ENCODE data around the gene MBLAC1.
"Not testable (repeated sequence)": the region's sequence is repeated elsewhere in the genome, so short reads cannot be mapped to it uniquely, and the experiment has no call there.

Gene MBLAC1

DNA sequence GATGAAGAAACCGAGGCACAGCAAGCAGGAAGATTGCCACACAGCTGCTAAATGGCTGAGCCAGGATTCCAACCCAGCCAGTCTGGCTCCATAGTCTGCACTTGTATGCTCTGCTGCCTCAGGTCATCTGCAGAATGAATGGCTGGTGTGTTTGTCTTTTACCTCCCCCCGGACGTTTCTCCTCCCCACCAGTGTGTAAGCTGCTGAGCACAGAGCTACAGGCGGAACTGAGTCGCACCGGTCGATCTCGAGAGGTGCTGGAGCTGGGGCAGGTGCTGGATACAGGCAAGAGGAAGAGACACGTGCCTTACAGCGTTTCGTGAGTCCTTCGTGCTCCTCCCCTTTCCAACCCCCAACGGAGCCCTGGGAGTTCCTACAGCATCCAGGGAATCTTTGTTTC, 4.7 kb upstream of the MBLAC1 start:
- in situ Hi-C loops (cut with MboI; ENCODE audit: low sequenced_read_pairs), result no loop called here

DNA sequence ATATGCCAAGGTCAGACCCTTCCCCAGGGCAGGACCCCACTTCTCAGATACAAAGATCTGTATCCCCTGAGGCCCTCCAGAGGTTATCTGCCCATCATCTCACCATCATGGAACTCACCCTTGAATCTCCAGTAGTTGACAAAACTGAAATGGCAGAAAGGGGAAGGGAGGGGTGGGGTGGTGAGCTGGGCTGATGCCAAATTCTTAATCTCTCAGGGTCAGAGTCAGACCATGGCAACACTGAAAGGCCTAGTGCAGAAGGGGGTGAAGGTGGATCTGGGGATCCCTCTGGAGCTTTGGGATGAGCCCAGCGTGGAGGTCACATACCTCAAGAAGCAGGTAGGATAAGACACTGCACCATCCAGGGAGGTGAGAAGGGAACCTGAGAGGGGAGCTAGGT, 4.2 kb upstream of the MBLAC1 start:
- in situ Hi-C loops (cut with MboI; ENCODE audit: low sequenced_read_pairs), result no loop called here

DNA sequence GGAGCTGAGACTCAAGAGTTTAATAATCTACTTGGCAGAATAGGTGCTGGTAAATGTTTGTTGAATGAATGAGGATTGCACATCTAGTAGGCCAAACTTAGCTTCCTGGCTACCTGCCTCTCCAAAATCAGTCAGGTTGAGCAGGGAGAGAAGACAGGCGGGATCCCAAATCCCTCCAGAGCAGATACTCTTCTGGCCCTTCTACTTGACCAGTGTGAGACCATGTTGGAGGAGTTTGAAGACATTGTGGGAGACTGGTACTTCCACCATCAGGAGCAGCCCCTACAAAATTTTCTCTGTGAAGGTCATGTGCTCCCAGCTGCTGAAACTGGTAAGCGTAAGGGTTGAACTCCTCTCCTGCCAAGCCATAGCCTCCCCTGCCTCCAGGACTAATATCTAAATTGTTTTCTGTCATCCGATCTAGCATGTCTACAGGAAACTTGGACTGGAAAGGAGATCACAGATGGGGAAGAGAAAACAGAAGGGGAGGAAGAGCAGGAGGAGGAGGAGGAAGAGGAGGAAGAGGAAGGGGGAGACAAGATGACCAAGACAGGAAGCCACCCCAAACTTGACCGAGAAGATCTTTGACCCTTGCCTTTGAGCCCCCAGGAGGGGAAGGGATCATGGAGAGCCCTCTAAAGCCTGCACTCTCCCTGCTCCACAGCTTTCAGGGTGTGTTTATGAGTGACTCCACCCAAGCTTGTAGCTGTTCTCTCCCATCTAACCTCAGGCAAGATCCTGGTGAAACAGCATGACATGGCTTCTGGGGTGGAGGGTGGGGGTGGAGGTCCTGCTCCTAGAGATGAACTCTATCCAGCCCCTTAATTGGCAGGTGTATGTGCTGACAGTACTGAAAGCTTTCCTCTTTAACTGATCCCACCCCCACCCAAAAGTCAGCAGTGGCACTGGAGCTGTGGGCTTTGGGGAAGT, 2.2 kb upstream of the MBLAC1 start:
- in situ Hi-C loops (cut with MboI; ENCODE audit: low sequenced_read_pairs), result loop anchor here (5.0 kb wide), 1 partner anchor 132 kb away; no protein-coding TSS in a partner anchor

DNA sequence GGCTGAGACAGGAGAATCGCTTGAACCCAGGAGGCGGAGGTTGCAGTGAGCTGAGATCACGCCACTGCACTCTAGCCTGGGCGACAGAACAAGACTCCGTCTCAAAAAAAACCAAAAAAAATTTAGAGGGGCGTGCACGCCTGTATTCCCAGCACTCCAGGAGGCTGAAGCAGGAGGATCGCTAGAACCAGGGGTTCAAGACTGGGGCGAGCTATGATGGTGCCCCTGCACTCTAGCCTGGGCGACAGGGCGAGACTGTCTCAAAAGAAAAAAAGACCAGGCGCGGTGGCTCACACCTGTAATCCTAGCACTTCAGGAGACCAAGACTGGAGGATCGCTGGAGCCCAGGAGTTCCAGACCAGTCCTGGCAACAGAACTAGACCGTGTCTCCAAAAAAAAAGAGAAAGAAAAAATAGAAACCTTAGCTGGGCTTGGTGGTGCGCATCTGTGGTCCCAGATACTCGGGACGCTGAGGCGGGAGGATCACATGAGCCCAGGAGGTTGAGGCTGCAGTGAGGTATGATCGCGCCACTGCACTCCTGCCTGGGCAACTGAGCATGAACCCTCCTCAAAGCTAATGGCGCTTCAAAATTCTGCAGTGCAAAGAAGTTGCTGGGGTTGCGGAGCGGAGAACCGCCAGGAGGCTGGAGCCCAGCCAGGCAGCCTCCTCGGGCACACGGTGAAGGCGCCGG, 382 bp upstream of the MBLAC1 start:
- in situ Hi-C loops (cut with MboI; ENCODE audit: low sequenced_read_pairs), result loop anchor here (5.0 kb wide), 1 partner anchor 134 kb away; no protein-coding TSS in a partner anchor

DNA sequence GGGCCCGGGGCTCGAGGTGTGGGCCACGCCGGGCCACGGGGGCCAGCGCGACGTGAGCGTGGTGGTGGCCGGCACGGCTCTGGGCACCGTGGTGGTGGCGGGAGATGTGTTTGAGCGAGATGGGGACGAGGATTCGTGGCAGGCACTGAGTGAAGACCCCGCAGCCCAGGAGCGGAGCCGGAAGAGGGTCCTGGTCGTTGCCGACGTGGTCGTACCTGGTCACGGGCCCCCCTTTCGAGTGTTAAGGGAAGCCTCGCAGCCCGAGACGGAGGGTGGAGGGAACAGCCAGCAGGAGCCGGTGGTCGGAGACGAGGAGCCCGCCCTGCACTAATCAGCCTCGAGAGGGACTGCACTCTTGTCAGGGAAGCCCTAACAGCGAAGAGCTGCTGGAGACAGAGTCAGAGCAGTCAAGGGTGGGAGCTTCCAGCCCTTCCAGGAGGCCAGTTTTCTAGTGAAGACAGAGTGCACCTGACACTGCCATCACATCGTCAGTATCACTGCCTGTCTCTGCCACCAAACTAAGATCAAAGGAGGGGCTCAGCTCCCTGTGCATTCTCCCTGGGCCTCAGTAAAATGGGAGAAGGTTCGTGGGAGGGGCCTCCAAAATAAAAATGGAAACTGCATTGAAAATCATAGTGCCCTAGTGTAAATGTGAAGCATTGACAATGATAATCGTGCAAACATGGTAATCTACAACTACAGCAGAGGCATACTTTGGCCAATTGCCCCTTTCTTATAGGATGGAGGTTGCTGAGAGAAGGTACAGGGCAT, 1.3 kb downstream of the MBLAC1 start:
- in situ Hi-C loops (cut with MboI; ENCODE audit: low sequenced_read_pairs), result loop anchor here (5.0 kb wide), 1 partner anchor 136 kb away; no protein-coding TSS in a partner anchor

DNA sequence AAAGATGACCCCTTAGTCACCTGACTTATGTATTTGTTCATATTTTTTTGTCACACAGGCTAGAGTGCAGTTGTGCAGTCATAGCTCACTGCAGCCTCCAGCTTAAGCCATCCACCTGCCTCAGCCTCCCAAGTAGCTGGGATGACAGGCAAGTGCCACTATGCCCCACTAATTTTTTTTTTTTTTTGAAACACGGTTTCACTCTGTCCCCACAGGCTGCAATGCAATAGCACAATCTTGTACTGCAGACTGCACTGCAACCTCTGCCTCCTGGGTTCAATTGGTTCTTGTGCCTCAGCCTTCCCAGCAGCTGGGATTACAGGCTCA, 1.8 kb downstream of the MBLAC1 start:
- in situ Hi-C loops (cut with MboI; ENCODE audit: low sequenced_read_pairs), result loop anchor here (5.0 kb wide), 1 partner anchor 136 kb away; no protein-coding TSS in a partner anchor

DNA sequence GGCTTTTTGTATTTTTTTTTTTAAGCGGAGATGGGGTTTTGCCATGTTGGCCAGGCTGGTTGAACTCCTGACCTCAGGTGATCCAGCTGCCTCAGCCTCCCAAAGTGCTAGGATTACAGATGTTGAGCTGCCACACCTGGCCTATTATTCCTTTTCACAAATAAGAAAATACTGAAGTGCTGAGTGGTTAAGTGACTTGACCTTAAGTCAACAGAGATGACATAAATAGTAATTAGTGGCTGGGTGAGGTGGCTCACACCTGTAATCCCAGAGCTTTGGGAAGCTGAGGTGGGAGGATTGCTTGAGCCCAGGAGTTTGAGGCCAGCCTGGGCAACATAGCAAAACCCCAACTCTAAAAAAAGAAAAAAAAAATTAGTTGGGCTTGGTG, 3.4 kb downstream of the MBLAC1 start:
- in situ Hi-C loops (cut with MboI; ENCODE audit: low sequenced_read_pairs), result not testable (repeated sequence)

DNA sequence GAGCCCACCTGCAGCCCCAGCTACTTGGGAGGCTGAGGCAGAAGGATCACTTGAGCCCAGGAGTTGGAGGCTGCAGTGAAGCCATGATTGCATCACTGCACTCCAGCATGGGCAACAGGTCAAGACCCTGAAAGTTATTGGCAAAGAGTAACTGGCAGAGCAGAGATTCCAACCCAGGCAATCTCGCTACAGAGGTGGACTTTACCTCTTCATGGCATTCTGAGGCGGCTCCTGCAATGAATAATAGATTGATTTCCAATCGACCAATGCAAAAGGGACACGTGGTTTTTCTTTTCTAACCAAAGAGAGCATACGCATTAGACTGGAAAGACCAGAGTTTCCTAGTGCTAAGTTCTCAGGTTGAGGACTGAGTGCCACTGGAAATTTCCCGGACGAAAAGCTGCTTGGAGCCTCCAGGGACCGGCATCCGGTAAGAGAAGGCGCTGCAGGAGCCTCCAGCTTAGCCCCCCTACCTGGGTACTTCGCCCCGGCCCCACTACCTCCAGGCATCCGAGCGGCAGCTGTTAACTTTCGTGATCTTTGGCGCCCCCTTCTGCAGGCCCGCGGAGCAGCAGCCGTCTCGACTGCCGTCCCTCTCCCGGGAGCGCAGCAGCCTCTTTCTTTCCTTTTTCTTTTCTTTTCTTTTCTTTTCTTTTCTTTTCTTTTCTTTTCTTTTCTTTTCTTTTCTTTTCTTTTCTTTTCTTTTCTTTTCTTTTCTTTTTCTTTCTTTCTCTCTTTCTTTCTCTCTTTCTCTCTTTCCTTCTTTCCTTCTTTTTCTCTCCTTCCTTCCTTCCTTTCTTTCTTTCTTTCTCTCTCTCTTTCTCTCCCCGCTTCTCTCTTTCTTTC, 4.1 kb downstream of the MBLAC1 start:
- in situ Hi-C loops (cut with MboI; ENCODE audit: low sequenced_read_pairs), result no loop called here

DNA sequence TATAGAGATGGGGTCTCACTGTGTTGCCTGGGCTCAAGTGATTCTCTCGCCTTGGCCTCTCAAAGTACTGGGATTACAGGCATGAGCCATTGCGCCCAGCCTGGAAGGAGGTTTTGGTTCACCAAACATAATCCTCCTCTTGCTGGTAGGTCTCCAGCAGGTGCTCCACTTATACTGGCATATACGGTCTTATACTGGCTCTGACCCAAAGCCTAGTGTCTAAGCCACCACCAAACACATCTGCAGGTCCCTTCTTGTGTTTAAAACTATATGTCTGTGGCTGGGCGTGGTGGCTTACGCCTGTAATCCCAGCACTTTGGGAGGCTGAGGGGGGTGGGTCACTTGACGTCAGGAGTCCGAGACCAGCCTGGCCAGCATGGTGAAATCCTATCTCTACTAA, 5.4 kb downstream of the MBLAC1 start:
- in situ Hi-C loops (cut with MboI; ENCODE audit: low sequenced_read_pairs), result no loop called here

DNA sequence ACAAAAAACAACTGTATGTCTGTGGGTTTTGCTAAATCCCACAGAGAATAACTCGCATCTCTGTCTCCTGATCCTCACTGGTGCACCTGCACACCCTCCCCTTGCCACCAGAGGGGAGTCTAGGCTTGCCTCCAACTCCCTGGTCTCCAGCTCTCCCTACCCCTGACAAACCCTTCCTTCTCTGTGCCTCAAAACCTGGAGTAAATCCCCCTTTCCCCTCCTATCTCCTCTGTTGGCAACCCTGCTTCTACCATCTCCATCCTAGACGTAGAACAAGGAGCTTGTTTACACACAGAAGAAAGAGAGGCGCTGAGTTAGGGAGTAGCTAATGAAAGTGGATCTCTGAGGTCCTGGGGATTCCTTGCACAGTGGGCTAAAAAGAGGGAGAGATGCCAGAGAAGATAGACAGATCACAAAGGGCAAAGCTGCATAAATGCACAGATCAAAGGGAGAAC, 6.0 kb downstream of the MBLAC1 start:
- in situ Hi-C loops (cut with MboI; ENCODE audit: low sequenced_read_pairs), result no loop called here

DNA sequence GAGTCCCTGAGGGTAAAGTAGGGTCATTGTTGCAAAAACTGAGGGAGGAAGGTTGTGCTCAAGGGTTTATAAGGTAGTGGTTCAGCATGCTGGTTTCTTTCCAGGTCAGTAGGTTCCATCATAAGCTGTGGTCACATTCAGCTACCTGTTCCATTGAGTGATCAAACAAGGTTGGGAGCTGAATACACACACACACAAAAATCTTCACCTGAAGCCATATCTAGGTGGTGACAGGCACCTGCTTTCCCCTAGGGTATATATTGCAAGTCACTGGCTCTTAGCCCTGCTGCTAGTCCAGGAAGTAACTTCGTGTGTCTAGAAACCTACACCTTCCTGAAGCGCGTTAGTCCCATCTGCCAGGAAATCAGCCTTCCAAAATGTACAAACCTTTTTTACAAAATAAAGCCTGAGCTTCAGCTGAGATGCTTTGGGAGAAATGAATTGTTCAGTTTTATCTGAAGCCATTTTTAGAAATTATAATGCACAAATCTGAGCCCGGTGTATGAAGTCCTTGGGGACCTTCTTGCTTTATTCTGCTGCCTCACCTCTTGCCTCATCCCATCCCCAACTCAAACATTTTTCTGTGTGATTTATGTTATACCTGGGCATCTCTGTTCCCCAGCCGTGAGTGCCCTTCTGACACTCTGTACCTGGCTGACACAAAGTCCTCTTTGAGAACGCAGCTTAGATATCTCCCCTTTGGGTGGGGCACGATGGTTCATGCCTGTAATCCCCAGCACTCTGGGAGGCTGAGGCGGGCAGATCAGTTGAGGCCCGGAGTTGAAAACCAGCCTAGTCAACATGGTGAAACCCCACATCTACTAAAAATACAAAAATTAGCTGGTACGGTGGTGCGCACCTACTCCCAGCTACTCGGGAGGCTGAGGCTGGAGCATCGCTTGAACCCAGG, 11.3 kb downstream of the MBLAC1 start:
- in situ Hi-C loops (cut with MboI; ENCODE audit: low sequenced_read_pairs), result loop anchor here (5.0 kb wide), 1 partner anchor 64 kb away; no protein-coding TSS in a partner anchor

DNA sequence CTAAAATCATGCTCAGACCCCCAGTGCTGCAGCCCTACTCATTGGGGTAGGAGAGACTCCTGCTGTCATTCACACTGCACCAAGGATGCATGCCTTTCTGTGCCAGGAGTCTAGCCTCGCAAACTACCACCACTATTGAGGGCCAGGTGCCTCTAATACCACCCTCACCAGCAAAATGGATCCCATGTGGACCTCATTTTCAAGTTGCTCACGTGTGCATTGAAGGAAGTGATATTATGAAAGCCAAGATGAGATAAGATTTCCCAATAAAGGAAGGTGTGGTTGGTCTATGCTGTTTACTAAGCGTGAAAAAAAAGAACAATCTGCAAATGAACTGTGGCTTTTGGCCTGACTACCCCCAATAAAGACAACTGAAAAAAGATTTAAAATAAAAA, 14.8 kb downstream of the MBLAC1 start:
- in situ Hi-C loops (cut with MboI; ENCODE audit: low sequenced_read_pairs), result no loop called here

DNA sequence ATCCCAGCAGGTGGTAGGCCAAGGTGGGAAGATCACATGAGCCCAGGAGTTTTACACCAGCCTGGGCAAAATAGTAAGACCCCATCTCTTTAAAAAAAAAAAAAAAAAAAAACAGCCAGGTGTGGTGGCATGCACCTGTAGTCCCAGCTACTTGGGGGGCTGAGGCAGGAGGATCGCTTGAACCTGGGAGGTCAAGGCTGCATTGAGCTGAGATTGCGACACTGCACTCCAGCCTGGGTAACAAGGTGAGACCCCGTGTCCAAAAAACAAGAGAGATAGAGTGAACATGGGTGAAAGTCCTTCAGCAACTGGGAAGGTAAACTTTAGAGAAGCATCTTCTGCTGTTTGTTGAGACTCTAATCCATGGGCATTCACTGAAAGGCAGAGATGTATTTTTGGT, 15.7 kb downstream of the MBLAC1 start:
- in situ Hi-C loops (cut with MboI; ENCODE audit: low sequenced_read_pairs), result no loop called here

DNA sequence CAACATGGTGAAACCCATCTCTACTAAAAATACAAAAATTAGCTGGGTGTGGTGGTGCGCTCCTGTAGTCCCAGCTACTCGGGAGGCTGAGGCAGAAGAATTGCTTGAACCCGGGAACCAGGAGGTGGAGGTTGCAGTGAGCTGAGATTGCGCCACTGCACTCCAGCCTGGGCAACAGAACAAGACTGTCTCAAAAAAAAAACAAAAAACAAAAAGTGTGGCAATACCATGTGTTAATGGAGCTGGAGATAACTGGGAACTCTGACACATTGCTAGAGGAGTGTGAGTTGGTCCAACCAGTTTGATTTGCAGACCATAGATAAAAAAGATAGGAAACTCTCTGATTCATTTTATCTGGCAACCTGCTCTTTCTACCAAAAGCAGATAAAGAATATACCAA, 19.6 kb downstream of the MBLAC1 start:
- in situ Hi-C loops (cut with MboI; ENCODE audit: low sequenced_read_pairs), result not testable (repeated sequence)

DNA sequence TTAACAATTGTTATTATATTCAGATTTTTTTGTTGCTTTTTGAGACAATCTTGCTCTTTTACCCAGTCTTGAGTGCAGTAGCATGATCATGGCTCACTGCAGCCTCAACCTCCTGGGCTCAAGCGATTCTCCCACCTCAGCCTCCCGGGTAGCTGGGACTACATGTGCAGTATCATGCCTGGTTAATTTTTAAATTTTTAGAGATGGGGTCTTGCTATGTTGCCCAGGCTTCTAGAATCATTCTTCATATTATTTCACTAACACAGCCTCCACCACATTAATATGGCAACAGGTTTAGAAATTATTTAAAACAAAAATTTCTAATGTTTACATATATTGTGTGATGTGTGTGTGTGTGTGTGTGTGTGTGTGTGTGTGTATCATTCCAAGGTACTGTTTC, 20.5 kb downstream of the MBLAC1 start:
- in situ Hi-C loops (cut with MboI; ENCODE audit: low sequenced_read_pairs), result no loop called here

DNA sequence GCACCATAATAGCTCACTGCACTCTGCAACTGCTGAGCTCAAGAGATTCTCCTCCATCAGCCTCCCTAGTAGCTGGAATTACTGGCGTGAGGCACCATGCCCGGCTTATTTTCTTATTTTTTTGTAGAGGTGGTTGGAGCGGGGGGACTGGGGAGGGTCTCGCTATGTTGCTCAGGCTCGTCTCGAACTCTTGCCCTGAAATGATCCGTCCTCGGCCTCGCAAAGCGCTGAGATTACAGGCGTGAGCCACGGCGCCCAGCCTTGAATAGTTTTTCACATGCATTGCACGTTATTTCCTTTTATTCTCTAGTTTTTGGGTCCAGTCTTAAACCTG, 21.4 kb downstream of the MBLAC1 start:
- in situ Hi-C loops (cut with MboI; ENCODE audit: low sequenced_read_pairs), result no loop called here

DNA sequence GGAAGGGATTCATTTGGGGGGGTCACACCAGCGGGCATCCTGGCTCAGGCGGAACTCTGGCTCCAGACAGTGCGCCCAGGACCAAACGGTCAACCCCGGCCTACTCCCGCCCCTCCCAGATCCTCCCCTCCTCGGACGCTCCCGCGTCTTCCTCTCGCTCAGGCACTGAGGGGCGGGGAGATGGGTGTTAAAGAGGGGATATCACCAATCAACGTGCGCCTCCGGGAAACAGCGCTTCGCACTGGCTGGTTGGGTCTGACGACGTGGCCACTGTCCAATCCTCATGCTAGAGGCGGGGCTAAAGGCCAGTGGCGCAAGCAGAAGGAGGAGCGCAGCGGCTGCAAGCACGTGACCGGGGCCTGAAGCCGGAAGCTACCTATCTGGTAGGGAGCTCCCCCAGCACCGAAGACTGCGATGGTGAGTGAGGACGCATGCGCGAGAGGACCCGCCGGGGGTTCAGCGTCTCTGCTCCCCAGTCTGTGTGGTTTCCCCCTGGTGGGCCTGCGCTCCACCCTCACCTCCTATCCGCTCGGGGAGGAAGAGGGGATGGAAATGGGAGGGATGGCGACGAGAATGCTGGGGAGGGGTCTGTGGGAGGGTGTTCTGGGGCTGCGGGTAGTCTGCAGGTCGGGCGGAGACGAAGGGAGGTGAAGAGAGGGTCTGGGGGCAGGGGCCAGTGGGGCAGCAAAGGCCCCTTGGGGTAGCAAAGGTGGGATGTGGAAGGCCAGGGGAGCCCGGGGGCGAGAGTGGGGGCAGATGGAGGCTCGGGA, 22.0 kb downstream of the MBLAC1 start, which contains the start of gene LAMTOR4:
Gene LAMTOR4 (plus strand): TSS at position 360 of the 770 bp plus-strand sequence. CDS start 55 bp downstream, at position 415.
- in situ Hi-C loops (cut with MboI; ENCODE audit: low sequenced_read_pairs), result no loop called here

DNA sequence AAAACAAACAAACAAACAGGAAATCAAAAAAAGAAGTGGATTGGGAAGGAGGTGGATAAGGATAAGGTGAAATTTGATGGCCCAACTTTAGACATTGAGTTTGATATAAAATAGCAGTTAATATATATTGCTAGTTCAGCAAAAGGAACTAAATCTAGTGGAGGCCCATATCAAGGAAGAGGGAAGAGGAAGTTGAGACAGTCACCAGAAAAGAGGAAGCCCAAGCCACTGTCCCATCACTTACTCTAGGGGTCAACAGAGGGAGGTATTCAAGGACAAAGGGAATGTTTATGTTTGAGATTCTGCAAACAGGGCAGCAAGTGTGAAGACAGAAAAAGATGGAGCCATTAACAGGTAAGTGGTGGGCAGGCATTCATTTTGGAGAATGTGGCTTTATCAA, 25.6 kb downstream of the MBLAC1 start:
- in situ Hi-C loops (cut with MboI; ENCODE audit: low sequenced_read_pairs), result no loop called here

All from HL-60/S4 (cell line).